H7 (cell line): ENCODE measurements around the gene UPK1B. TPM values are rescaled to one million over a fixed set of nuclear protein-coding genes. Genes with fewer than 3 reads are reported as not detected.

Experiments used
- DNase-seq: peaks from one replicate; pipeline ENCODE4 v3.0.0; 2012
- H3K27me3 ChIP-seq: 2 replicates; pipeline ENCODE4 v1.6.0; 2011; ENCODE audit warnings: mild to moderate bottlenecking, low read length; ENCODE audit not compliant: control insufficient read depth, insufficient read depth
- H3K36me3 ChIP-seq: replicated peaks from 2 replicates; pipeline ENCODE4 v1.5.1; 2011; ENCODE audit warnings: low read length; ENCODE audit not compliant: control insufficient read depth, insufficient read depth
- H3K4me3 ChIP-seq: 2 replicates; pipeline ENCODE4 v1.5.1; 2011; ENCODE audit warnings: low read depth, mild to moderate bottlenecking, control low read depth, low read length, moderate library complexity; ENCODE audit not compliant: insufficient read depth
- total RNA-seq: library from RNA; depleted of rRNA; stranded (reverse); fragments of >200 nt; shearing (Covaris generic); gene quantifications from 2 replicates; pipeline ENCODE4 v1.2.3, GENCODE V29; 2014

UPK1B gene
- total RNA-seq, 1 experiment from 2014 or later, result 0.62 TPM

DNA sequence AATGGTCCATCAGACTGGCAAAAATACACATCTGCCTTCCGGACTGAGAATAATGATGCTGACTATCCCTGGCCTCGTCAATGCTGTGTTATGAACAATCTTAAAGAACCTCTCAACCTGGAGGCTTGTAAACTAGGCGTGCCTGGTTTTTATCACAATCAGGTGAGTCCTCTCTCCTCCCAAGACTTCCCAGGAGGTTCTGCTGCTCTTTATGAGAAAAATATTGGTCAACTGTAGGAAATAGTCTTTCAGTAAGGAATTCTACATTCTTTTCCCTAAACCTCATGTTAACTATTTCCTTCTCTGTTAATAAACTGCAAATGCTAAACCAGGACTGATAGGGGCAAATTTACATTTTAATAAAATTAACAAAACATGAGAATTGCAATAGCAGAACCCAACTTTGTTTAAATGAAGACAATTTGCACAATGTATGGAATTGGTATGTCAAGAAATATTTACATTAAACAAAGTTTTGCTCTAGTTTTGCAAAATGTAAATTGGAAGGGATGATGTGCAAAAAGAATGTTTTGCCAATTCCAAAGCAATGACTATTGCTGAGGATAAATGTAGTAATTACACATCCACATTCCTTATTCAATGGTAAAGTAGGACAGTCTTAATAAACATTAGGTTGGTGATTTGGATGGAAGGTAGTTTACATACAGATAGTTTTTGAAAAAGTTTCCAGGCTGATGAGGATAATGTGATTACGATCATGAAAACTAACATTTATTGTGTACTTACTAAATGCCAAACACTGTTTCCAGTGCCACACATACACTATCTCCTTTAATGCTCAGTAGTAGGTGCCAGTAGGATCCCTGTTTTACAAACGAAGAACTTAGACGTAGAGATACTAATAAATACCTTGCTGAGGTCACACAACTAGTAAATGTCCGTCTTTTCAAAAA, 21.1 kb downstream of the UPK1B start:
- no peak overlapping the region for H3K4me3 ChIP-seq
- DNase-seq, result no peak

DNA sequence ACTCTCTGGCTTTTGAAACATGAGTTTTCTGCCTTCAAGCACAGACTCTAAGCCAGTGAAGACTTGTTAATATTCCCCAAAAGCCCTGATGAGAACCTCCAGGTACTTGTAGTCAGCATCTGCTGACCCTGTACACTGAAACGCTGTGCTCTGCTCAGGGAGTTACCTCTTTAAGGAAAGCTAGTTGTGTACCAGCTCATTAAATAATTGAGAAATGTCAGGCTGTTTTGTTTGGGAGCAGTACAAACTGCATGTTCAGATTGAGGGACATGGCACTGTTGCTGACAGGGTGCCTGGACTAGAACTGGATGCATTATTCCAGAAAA, 21.7 kb downstream of the UPK1B start:
- H3K4me3 ChIP-seq, result no peak overlapping the region
- no peaks in the 10 kb centered on the region for H3K36me3 ChIP-seq
- H3K27me3 ChIP-seq, result no peaks in the 10 kb centered on the region
- no peak for DNase-seq

More for the DNA sequence above, 21.1 kb downstream of the UPK1B start:
- Histone ChIP-seq H3K36me3 (no peaks in the 10 kb centered on the region), H3K27me3 (no peaks in the 10 kb centered on the region)

DNA sequence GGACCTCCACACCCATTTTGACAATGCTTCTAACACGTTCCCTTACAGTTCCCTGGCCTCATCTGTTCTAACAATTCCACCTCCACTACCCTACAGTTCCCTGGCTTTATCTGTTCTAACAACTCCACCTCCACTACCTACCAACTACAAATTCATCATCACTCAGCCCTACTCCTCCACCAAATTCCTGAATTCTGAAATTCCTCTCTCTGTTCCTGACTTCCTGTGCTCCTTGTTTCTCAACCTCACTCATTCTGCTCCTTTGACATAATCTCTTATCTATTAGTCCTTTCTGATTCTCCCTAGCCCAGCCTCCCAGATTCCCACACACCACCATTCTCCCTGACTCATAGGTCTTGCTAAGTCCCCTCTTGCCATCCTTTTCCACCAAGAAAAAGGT, 22.5 kb downstream of the UPK1B start:
- Histone ChIP-seq H3K4me3 (no peak overlapping the region), H3K27me3 (no peaks in the 10 kb centered on the region)
- no peak for DNase-seq

DNA sequence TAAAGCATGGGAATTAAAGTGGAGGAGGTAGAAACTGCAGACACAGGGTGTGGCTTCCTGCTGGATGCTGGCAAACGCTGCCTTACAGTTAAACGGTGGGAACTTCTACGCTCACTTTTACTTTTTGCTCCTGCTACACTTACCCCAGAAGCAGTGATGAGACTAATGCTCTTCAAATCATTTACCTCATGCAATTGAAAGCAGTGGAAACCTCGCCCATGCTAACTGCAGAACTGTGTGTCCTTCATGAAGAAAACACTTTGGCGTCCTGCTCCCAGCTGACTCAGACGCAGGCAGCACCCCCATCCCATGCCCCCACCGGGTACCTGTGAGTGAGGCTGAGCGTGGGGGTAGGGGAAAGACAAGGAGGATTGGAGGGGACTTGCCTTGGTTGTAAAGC, 31.8 kb downstream of the UPK1B start:
- no peaks in the 10 kb centered on the region for H3K27me3 ChIP-seq
- no peak overlapping the region for H3K4me3 ChIP-seq
- H3K36me3 ChIP-seq, result no peaks in the 10 kb centered on the region
- DNase-seq, result no peak

More for the DNA sequence above, 22.5 kb downstream of the UPK1B start:
- H3K36me3 ChIP-seq, result no peaks in the 10 kb centered on the region

DNA sequence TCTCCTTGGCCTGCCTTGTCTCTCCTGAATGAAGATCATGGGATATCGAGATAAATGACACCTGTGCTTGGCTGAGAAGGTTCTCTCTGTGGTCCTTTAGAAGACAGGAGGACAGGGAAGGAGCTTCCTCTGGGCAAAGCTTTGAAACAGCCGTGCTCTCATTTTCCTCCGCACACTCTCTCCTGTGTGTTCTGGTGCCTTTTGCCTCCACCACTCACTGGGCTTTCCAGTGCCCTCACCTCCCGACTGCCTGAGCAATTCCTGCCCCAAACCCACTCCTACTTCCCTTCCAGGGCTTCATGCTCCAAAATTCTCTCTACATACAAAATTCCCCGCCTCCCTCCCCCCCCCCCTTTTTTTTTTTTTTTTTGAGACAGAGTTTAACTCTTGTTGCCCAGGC, 32.3 kb downstream of the UPK1B start:
- DNase-seq, result peak; percentile 23
- no peaks in the 10 kb centered on the region for H3K36me3 ChIP-seq

DNA sequence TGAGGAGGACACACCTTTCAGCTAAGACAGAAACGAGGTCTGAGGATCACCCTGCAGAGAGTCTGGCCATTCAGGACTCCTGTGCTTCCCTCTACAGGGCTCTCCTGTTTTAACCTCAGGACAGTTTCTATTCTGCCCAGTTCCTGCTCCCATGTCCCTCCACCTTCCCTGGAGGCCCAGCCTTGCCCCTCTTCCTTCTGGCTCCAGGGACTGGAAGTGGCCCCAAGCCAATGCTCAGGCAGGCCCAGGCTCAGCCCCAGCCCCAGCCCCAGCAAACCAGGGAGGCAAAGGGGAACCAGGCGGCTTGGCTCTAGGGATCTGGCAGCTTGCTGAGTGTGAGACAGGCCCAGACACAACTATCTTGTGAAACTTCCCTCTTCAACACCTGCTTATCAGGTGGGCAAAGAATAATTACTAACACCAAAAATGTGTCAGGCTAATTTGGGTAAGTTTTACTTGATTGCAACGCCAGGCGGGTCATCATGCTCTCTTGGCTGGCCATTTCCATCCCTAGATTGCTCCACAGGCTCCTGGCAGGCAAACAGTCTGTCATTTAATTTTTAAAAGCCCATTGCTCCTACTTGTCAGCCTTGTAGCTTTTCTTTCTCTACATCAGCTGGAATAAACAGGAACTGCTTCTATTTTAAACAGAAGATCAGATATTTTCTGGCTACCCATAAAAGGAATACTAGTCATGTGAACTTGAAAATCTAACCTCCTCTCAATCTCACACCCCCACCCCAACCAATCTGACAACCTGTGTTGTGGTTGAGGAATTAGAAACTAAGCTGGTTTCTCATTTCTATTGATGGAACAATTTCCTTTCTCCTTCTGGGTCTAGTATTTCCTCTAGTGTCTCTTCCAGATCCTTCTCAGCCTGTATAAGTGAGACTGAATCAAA, 33.5 kb downstream of the UPK1B start:
- peak; percentile 63 for DNase-seq
- Histone ChIP-seq H3K36me3 (no peaks in the 10 kb centered on the region), H3K27me3 (no peaks in the 10 kb centered on the region), H3K4me3 (no peak overlapping the region)

More for the DNA sequence above, 32.3 kb downstream of the UPK1B start:
- H3K4me3 ChIP-seq, result no peak overlapping the region
- no peaks in the 10 kb centered on the region for H3K27me3 ChIP-seq

DNA sequence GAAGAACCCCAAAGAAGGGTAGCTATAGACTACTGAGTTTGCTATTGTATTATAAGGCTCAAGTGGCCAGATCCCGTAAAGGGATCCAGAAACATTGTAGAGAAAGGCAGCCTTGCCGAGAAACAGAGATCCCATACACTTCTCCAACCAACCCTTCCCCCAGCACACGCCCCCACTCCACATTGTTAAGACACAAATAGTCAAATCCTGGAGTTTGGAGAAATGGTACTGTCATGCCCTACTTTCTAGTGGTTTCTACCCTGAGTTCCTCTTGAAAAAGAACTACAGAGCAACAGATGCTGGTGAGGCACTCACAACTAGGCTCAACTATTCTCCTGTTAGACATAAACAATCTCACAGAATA, 34.1 kb downstream of the UPK1B start:
- no peaks in the 10 kb centered on the region for H3K27me3 ChIP-seq
- no peak overlapping the region for H3K4me3 ChIP-seq
- no peaks in the 10 kb centered on the region; the same call in 1 of the 2 replicates for H3K36me3 ChIP-seq
- no peak for DNase-seq

DNA sequence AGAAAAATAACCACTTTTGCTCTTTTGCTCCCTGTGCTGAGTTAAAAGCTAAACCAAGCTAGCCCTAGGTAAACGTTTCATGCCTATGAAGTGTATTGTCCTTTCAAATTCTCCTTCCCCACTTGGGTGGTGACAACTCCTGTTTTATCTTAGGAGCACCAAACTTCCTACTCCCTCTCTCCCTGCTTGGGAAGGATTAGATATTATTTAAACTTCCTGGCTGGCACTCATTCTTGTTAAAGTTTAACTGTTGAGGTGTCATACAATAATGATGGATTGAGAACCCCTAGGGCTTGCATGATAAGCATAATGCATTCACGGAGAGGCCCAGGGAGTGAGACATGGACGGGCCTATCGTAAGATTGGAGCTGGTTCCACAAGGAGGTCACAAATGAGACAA, 37.8 kb downstream of the UPK1B start:
- Histone ChIP-seq H3K27me3 (no peaks in the 10 kb centered on the region), H3K4me3 (no peak overlapping the region), H3K36me3 (peaks cover 8% of the 10 kb centered on the region)
- DNase-seq, result no peak

DNA sequence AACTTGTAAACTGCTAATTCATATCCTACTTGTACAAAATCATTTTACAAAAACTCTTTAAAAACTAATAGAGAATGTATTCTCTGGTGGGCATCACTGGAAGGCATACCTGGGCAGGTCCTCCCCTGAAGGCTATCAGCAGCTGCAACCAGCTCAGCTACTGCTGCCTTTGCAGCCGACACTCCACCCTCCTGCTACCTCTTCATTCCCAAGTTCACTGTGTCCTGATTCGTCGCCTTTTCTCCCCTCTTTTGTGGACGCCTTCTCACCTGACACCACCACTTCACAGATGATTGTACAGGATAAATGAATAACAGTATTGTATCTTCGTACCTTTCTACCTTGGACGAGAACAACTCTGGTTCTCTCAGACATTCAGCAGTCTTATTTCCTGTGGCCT, 38.4 kb downstream of the UPK1B start:
- Histone ChIP-seq H3K36me3 (peaks cover 8% of the 10 kb centered on the region), H3K27me3 (no peaks in the 10 kb centered on the region), H3K4me3 (no peak overlapping the region)
- DNase-seq, result no peak

DNA sequence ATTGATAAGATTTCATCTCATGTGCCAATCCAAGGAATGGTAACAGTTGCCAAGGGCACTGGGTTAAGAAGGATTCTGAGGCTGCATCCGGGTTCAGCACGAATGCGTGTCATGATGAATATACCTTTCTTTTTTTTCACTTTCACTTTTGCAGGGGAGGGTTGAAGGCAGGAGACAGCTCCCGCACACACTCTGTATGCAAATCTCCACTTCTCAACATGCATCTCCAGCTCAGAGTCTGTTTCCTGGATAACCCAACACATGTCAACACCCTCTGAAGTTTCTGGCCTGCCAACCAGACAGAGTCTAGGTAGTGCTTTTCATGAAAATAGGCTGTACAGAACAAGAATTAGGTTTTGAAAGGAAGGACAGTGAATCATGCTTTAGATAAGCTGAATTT, 45.7 kb downstream of the UPK1B start:
- Histone ChIP-seq H3K36me3 (peaks cover 32% of the 10 kb centered on the region), H3K4me3 (no peak overlapping the region)

DNA sequence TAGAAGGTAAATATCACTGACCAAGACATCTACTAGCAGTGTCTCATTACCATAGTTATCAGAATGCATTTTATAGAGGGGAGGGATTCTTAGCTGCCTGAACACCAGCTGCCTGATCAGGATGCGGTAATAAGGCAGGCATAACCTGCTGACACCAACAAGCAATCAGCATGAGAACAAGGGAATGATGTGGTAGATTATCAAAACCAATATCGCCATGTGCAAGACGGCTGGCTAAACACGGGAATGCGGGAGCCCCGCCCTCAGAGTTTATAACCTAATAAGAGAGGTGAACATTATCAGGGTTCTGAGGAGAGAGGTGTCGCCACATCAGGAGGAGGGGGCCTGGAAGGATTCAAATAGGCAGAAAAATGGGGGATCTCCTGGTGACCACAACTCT, 46.8 kb downstream of the UPK1B start:
- DNase-seq, result no peak
- H3K4me3 ChIP-seq, result no peak overlapping the region
- H3K27me3 ChIP-seq, result no peaks in the 10 kb centered on the region
- peaks cover 31% of the 10 kb centered on the region for H3K36me3 ChIP-seq

More for the DNA sequence above, 45.7 kb downstream of the UPK1B start:
- DNase-seq, result no peak
- H3K27me3 ChIP-seq, result no peaks in the 10 kb centered on the region

DNA sequence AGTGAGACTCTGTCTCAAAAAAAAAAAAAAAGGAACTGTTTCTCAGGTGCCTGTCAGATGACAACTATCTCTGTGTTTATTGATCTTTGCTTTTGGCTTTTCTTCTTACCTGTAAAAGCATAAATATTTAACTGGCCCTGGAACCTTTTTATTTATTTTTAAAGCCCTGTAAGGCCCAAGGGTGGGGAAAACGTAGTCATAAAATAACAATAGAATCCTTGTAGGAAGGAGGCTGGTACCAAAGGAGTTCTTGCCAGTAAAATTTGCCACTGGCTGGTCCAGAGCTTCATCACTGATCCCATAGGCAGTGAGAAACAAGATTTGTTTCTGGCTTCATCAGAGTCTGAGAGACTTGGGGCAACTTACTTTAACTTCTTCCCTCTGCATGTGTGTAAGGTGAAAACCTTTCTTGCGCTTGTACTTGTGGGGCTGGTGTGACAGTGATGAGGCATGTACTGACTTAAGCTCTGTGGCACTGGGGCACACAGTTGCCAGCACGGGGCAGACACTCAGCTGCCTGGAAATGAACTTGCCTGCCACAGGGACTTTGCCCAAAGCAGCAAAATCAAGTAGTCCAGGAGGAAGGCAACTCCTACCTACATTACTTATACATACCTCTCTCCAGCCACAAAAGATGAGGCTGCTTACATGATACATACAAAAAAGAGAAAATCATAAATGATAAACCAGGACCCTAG, 47.7 kb downstream of the UPK1B start:
- peaks cover 26% of the 10 kb centered on the region for H3K36me3 ChIP-seq
- no peak overlapping the region for H3K4me3 ChIP-seq
- H3K27me3 ChIP-seq, result no peaks in the 10 kb centered on the region
- no peak for DNase-seq

DNA sequence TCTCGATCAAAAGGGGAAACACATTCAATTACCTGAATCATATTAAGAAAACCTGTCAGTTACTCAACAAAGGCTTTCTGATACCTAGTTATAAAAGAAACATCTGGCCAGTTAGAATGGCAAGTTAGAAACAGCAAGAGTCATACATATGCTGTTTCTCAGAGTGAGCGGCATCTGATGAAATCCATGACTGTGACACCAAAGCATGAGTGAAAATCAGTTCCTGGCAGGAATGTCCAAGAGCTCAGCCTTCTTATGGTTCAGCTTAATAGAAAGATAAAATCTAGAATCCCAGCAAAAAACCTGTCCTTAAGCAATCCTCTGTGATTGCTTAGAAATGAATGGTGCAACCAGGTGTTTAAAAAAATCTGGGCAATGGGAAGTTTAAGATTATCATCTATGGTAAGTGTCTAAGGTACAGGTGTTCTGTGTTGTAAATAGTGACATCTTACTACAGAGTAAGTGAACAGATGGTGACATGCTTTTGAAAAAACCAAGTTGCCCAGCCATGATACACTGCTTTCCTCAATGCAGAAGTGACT, 48.5 kb downstream of the UPK1B start:
- DNase-seq, result no peak
- Histone ChIP-seq H3K4me3 (no peak overlapping the region), H3K36me3 (peaks cover 26% of the 10 kb centered on the region)

DNA sequence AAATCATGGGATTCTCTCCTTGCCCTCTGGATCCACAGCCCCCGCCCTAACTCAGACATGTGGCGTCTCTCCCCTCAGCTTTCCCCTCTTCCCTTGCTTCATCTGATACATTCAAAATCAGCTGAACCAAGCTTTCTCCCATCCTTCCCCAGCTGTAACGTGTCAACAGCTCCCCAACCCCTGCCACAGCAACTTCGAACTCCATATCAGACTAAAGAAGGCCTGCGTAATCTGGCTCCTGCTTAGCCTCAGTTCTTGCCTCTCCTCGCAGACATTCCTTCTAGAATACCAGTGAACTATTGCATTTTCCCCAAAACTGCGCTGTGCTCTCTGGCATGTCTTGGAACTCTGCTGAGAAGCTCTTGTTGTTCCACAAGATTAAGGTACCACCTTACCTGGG, 49.0 kb downstream of the UPK1B start:
- H3K4me3 ChIP-seq, result no peak overlapping the region
- H3K27me3 ChIP-seq, result no peaks in the 10 kb centered on the region
- no peak for DNase-seq
- peaks cover 30% of the 10 kb centered on the region for H3K36me3 ChIP-seq

More for the DNA sequence above, 48.5 kb downstream of the UPK1B start:
- no peaks in the 10 kb centered on the region for H3K27me3 ChIP-seq
